AG09309 (cell line): ENCODE measurements around the gene MRPL34.

Source experiments
- DNase-seq: peaks from one replicate; pipeline ENCODE4 v3.0.0-alpha.2; 2010; ENCODE audit warnings: low read depth
- H3K4me3 ChIP-seq: 2 replicates; pipeline ENCODE4 v1.5.1; 2011; ENCODE audit warnings: mild to moderate bottlenecking, low read depth, low read length, moderate library complexity; ENCODE audit not compliant: control insufficient read depth
- TF ChIP-seq, protein P1 (sequence below): IDR thresholded peaks from 2 replicates; pipeline ENCODE4 v1.5.1; 2011; ENCODE audit warnings: mild to moderate bottlenecking, low read depth, low read length, inconsistent platforms; ENCODE audit not compliant: insufficient read depth, control insufficient read depth; ENCODE audit errors: missing control alignments

The MRPL34 gene

DNA sequence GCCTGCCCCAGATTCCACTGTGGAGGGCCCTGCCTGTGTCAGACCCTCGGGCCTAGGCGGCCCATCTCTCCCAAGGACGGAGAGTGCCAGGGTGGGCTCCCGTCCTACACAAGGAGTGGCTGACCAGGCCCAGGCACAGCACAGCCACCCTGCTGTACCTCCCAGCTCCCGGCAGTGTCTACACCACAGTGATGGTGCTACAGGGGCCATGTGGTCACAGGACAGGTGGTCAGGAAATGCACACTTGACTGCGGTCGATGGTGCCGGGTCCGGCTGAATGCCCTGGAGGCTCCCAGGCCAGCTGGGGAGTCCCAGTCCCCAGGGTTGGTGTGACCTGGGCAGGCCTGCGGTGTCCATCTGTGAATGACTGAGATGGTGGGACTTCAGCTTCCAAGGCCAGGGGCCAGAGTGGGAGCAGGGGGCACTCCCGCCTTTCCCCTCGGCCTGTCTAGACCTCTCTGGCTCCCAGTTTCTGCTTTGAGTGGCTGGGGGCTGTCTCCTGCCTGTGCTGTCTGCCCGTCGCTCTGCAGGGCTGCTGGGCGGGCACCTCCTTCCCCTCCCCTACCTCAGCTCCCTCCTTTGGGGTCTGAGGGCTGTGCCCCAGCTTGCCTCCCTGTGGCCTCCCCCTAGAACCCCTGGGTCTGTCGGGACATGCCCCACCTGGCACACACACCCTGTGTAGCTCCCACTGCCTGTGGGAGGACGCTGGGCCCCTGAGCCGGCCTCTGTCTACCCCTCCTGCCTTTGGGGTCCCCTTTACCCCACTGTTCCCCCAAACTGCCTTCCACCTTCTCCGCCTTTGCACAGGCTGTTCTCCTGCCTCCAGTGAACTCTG lies 16.2 kb downstream of the MRPL34 start:
- no peak overlapping the region for H3K4me3 ChIP-seq
- TF ChIP-seq, protein P1, sequence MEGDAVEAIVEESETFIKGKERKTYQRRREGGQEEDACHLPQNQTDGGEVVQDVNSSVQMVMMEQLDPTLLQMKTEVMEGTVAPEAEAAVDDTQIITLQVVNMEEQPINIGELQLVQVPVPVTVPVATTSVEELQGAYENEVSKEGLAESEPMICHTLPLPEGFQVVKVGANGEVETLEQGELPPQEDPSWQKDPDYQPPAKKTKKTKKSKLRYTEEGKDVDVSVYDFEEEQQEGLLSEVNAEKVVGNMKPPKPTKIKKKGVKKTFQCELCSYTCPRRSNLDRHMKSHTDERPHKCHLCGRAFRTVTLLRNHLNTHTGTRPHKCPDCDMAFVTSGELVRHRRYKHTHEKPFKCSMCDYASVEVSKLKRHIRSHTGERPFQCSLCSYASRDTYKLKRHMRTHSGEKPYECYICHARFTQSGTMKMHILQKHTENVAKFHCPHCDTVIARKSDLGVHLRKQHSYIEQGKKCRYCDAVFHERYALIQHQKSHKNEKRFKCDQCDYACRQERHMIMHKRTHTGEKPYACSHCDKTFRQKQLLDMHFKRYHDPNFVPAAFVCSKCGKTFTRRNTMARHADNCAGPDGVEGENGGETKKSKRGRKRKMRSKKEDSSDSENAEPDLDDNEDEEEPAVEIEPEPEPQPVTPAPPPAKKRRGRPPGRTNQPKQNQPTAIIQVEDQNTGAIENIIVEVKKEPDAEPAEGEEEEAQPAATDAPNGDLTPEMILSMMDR, result no peak
- no peak for DNase-seq

DNA sequence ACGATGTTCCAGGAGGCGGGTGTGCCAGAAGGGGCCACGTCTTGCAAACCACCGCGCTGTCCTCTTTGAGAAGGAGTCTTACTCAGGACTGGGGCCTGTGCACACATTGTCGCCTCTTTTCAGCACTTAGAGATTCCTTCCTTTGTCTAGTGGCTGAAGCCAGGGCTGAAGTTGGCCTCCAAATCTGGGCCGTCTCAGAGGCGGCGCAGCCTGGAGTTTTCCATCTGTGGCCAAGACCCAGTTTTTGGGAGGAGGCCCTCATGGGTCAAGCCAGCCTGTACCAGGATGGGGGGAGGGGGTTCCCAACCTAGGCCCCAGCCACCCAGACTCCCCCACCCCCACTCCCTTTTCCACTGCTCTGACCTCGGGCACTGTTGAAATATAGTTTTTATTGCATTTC lies 17.2 kb downstream of the MRPL34 start:
- no peak overlapping the region for H3K4me3 ChIP-seq
- DNase-seq, result no peak
- TF ChIP-seq, protein P1, result no peak

DNA sequence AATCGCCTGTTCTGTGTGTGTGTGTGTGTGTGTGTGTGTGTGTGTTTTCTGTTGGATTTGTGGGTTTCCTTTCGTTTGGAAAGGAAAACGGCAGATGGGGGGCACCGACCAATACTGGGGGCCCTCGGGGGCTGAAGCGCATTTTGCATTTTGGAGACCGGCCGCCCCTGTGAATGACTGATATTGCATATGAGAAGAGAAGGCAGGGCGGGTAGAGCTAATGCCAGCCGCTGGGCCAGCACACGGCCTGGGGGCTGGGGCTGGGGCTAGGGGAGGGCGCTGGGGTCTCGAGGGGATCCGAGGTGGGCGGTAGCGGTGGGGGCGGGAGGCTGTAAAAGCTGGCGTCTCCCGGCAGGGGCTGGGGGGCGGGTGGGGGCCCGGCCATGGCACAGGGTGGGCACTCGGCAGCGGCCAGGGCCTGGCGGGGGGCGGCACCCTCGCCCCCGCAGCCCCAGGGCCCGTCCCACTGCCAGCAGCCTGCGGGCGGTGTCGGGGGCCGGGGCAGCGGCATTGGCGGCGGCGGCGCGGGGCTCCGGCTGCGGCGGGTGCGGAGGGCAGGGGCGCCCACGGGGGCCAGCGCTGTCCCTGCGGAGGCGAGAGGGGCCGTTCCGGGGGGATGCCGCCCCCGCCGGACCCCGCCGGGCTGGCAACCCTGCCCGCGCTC lies 17.8 kb downstream of the MRPL34 start:
- TF ChIP-seq, protein P1, result no peak
- DNase-seq, result no peak
- no peak overlapping the region for H3K4me3 ChIP-seq

DNA sequence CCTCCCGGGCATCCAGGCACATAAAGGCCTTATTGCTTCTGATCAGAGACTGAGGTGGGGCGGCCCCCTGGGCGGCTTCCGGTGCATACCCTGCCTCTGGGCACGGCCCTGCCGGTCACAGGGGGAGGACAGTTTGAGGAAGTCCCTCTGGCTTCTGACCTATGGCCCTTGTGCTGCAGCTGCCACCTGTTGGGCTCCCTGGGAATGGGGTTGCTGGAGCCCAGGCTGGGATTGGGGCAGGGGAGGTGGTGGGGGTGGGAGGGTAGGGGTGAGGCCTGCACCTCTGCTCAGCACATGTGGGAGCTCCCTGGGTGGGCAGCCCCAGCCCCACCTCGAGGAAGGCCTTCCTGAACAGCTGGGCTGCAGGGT lies 18.3 kb downstream of the MRPL34 start:
- TF ChIP-seq, protein P1, result no peak
- no peak for DNase-seq
- H3K4me3 ChIP-seq, result no peak overlapping the region

DNA sequence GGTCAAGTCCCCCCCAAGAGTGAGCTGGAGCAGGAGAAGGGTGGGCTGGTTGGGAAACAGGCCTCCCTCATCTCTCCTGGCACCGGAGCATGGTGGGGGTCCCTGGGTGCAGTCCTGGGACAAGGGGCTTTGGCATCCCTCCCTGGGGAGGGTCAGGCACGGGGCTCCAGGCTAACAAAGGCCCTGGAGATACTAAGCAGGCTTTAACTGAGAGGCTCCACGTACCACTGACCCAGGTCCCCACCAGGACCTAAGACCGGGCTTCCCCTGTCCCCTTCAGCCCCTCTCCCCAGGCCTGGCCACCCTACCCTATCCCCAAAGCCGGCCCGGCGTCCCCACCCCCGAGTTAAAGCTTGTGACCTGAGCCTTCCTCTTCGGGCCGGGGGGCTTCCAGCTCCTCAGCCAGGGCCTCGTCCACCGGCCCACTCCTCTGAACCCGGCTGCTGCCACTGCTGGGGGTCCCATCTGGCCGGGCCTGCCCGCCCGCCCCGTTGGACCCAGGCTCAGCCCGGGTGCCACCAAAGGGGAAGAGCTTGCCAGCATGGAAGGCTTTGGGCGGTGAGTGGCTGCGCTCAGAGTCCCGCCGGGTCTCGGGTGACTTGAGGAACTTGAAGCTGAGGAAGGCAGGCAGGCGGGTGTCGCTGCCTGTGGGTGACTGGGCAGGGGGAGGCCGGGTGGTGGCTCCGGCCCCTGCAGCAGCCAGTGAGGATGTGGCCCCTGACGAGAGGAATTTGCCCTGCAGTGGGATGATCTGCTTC lies 18.9 kb downstream of the MRPL34 start:
- TF ChIP-seq, protein P1, result no peak
- DNase-seq, result no peak
- H3K4me3 ChIP-seq, result no peak overlapping the region

DNA sequence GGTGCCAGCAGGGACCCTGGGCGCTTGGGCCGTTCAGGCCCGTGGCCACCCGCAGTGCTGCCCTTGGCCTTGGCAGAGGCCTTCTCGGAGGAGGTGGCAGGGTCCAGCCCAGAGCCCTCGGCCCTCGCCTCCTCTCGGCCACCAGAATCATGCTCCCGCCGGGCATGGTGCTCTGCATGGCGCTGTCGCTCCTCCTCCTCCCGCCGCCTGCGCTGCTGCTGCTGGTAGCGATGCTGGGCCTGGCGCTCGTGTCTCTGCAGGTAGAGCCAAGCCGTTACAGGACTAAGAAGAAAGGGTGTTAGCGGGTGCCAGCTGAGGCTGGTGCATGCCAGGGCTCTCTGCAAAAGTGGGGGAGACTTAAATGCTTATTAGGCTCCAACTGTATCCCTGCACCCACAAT lies 19.5 kb downstream of the MRPL34 start:
- no peak overlapping the region for H3K4me3 ChIP-seq
- TF ChIP-seq, protein P1, result no peak
- DNase-seq, result no peak
